GM18505 (cell line): ENCODE data around the gene SPC25.

ENCODE experiments used
- ATAC-seq: cut with Tn5 transposase; IDR thresholded peaks from one replicate; pipeline ENCODE4 v1.9.1; 2021; ENCODE audit not compliant: unreplicated experiment
- POLR2A ChIP-seq: IDR thresholded peaks from 4 replicates; pipeline ENCODE4 v1.6.1; 2011; ENCODE audit warnings: borderline replicate concordance; ENCODE audit not compliant: insufficient read depth, insufficient read length; ENCODE audit errors: extremely low read depth

The SPC25 gene

GRCh38 chr2:168915441-168916330 is 25.5 kb upstream of the SPC25 start:
- no peak for TF ChIP-seq POLR2A
- no peak for ATAC-seq

- TF ChIP-seq POLR2A, result no peak
- ATAC-seq, result no peak
Observed at GRCh38 chr2:168913495-168913894, 23.3 kb upstream of the SPC25 start.

GRCh38 chr2:168912901-168913369 is 22.7 kb upstream of the SPC25 start:
- no peak for TF ChIP-seq POLR2A
- ATAC-seq, result no peak

DNA sequence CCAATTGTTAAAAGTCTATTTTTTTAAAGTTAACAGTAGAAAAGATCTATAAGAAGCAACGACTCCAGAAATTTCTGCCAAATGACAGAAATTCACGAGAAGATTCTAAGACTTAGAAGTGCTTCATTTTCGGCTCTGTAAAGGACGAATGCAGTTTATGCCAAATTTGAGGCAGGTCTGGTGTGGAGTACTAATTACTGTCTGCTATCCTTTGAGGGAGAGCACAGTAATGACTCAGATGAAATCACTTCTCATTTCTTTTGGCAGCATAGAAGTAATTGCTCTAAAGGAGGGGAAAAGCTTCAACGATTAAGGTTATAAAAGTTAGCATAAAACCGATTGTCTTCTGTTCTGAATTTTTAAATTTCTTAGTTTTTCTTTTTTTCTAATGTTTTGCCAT is 22.2 kb upstream of the SPC25 start:
- no peak for TF ChIP-seq POLR2A
- ATAC-seq, result no peak

GRCh38 chr2:168910330-168910729 is 20.1 kb upstream of the SPC25 start:
- no peak for TF ChIP-seq POLR2A
- ATAC-seq, result no peak

GRCh38 chr2:168907940-168908662 is 17.9 kb upstream of the SPC25 start:
- ATAC-seq, result no peak
- no peak for TF ChIP-seq POLR2A

GRCh38 chr2:168904358-168904757 is 14.1 kb upstream of the SPC25 start:
- ATAC-seq, result no peak

DNA sequence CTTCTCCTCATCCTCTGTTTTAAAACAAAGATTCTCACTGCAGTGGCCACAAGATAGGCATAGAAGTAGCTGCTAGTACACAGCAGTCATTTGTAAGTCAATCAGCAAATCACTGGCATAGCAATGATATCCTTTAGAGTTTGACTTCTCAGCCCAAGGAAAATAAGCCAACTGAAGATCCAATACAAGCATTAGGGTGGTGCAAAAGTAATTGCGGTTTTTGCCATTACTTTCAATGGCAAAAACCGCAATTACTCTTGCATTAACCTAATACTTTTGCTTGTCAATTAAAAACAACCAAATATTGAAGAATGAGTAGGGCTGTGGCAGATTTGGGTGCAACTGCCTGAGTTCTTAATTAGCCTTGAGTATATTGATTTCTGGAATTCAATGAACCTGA is 13.7 kb upstream of the SPC25 start:
- TF ChIP-seq POLR2A, result no peak
- ATAC-seq, result no peak

More at GRCh38 chr2:168904358-168904757, 14.1 kb upstream of the SPC25 start:
- no peak for TF ChIP-seq POLR2A

- no peak for ATAC-seq
Observed at GRCh38 chr2:168901003-168901402, 10.8 kb upstream of the SPC25 start, which contains the start of gene G6PC2. Gene G6PC2 (plus strand): TSS chr2:168901291. CDS start chr2:168901332, 41 bp downstream.

DNA sequence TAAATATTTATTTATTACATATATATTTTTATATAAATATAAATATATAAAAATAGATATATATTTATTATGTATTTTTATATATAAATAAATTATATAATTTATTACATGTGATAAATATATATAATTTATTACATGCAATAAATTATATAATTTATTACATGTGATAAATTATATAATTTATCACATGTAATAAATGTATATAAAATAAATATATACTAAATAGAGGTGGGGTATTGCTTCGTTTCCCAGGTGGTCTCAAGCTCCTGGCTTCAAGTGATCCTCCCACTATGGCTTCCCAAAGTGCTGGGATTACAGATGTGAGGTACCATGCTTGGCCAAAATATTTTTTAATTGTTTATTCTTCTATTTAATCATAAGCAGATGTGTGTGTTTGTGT is 7.2 kb upstream of the SPC25 start:
- no peak for TF ChIP-seq POLR2A

More at GRCh38 chr2:168901003-168901402, 10.8 kb upstream of the SPC25 start, which contains the start of gene G6PC2:
- TF ChIP-seq POLR2A, result no peak

GRCh38 chr2:168896783-168897182 is 6.6 kb upstream of the SPC25 start:
- no peak for ATAC-seq
- no peak for TF ChIP-seq POLR2A

More for the DNA sequence above, 7.2 kb upstream of the SPC25 start:
- ATAC-seq, result no peak

- no peak for TF ChIP-seq POLR2A
- no peak for ATAC-seq
Observed at GRCh38 chr2:168895771-168896170, 5.5 kb upstream of the SPC25 start.

DNA sequence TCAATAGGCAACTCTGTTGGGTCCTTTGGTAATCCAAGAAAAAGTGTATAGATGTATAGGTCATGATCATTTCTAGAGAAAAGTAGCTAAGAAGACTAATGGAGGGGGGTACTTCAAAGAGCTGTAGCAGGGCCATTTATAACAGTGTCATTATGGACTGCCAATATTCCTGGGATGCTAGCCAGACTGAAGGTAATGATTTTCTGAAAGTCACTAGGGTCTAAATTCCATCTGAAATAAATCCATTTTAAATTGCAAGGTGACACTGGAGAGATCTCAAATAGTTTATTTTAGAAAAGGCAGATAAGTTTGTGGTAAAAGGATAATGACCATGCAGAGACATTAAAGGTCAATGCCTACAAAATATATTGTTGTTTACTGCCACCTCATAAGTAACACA is 4.5 kb upstream of the SPC25 start:
- ATAC-seq, result no peak
- no peak for TF ChIP-seq POLR2A
